Tibial nerve (tissue), 3 donors: ENCODE data around the gene F9.

ENCODE experiments used
- CTCF ChIP-seq, 5 experiments: fragments of 200-600 bp in 3 of 5; fragments of 450-650 bp in 2 of 5; sonication (generic) in 3 of 5; IDR thresholded peaks; one replicate each; pipeline ENCODE4 v1.5.1; 2016 to 2019; ENCODE audit warnings: antibody characterized with exemption in 5 of 5, mild to moderate bottlenecking in 3 of 5, moderate library complexity in 2 of 5
- POLR2A ChIP-seq, 2 donors: fragments of 450-650 bp; IDR thresholded peaks; one replicate each; pipeline ENCODE4 v1.6.1; 2017; ENCODE audit warnings: antibody characterized with exemption in 2 of 2, mild to moderate bottlenecking in 2 of 2, moderate library complexity in 2 of 2

- TF ChIP-seq CTCF (IDR thresholded peaks at IDR 0.05), result no peak
- no peak for TF ChIP-seq POLR2A (IDR thresholded peaks at IDR 0.05)
These were observed 35.2 kb upstream of the F9 start for GRCh38 chrX:139495324-139495723.
